Activated T-cell treated with anti-CD3 and anti-CD28 coated beads for 48 hours (primary cell): ENCODE measurements around the gene UBE2G1.
"Not testable (repeated sequence)": the region's sequence is repeated elsewhere in the genome, so short reads cannot be mapped to it uniquely, and the experiment has no call there.

Source experiments
- DNase-seq: peaks from one replicate; pipeline ENCODE4 v3.0.0-alpha.2; 2020; ENCODE audit warnings: low read depth

Gene UBE2G1

DNA sequence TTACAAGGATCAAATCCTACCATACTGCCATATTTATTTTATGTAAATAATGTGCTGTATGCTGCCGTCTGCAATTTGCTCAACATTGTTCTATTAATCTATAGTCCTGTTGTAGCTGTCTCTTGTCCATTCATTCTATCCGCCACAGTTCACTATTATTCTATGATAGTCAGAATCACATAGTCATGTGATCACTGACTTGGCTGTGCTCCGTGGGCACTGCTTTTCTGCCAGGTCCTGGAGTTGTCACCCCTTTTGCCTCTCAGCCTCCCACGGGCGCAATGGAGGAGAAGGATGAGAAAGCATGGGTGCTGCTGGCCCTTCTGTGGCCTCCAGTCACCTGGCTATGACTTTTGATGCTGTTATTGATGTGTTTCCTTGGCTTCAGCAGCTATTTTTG is 65.4 kb downstream of the UBE2G1 start:
- DNase-seq = no peak

DNA sequence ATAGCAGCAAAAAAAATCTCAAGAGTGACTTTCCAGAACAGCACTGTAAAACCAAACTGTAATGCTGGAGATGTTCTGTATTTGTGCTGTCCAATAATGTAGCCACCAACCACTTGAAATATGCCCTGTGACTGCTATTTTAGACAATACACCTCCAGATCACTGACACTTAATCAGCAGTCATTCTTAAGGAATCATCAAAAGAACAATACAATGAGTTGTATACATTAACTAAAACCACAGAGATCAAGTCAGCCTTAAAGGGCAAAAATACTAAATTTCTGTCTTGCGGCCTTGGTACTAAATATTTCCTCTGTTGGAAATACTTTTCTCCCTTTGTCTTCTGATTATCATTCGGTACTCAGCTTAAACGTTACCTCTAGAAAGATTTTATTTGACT is 69.1 kb downstream of the UBE2G1 start:
- DNase-seq = no peak

DNA sequence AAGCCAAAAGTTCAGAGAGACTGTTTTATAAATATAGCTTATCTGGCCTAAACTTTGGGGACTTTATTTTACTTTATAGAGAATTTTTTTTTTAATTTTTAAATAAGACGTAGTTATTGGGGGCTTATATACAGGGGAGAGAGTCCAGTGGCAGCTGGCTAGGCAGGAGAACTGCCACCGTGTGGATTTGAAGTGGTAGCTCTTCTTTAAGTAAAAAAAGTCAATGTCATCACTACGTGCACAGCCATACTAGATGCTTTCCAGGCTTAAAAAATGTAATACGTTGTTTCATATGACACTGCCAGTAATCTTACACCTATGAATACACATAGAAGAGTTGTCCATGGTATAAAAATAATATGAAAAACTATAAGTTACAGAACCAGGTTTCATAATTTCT is 70.8 kb downstream of the UBE2G1 start:
- DNase-seq = no peak

DNA sequence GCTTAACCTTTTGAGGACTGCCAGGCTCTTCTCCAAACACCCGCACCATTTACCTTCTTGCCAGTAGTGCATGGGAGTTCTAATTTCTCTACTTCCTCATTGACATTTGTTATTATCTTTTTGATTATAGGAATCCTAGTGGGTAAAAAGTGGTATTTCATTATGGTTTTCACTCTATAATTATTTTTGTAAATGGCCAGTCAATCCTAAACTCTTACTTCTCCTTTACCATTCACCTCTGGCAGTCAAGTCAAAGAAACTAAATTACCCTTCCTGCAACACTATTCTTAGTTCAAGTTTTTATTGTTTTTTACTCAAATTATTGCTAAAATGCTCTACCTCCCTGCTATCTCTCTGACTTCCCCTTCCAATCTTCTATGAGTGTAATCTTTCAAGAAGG is 72.9 kb downstream of the UBE2G1 start:
- no peak for DNase-seq

DNA sequence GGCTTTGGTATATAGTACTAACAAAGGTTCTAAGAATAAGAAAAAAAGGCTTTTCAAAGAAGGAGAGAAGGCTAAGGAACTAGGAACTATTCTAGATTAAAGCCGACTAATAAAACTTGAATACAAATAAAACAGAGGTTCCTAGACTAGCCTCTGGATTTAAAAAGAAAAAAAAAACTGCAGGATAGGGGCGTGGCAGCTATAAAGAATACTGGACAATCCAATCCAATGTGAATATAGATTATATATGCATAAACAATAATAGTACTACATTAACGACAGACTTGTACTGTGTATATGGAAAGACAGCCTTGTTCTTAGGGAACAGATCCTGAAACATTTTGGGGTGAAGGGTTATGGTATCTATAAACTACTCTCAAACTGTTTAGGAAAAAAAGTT is 78.8 kb downstream of the UBE2G1 start:
- no peak for DNase-seq

DNA sequence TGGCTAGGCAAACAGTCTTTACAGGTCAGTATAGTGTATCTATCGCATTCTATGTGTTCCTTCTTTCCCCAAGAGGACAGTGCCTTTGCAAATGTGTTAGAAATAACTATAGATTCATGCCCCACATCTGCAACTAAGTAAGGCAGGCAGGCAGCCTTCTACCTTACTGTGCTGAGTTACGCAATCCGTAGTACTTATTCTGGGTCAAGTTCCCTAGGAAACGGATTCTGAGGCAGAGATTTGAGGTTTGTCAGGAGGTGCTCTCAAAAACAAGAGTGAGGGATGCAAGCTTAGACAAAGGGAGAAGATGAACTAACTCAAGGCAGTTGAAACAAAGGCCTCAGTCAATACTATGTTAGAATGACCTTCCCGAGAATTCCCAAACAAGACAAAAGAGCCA is 90.0 kb downstream of the UBE2G1 start:
- DNase-seq = no peak

DNA sequence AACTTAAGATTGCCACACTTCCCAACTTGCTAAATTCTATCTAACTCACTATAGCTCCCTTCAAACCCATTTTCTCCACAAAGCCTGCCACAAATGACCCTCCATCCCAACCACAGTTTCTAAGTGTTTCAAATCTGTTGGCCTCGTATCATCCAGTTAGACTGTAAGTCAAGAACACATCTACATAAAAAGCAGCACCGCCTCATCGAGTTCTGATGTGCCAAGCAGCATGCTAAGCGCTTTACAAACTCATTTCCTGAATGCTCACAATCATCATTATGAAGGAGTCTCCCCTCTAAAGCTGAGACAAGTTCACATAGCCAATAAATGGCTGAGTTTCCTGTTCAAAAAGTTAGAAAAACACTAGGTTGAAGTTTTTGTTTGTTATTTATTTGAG is 93.5 kb downstream of the UBE2G1 start:
- no peak for DNase-seq

DNA sequence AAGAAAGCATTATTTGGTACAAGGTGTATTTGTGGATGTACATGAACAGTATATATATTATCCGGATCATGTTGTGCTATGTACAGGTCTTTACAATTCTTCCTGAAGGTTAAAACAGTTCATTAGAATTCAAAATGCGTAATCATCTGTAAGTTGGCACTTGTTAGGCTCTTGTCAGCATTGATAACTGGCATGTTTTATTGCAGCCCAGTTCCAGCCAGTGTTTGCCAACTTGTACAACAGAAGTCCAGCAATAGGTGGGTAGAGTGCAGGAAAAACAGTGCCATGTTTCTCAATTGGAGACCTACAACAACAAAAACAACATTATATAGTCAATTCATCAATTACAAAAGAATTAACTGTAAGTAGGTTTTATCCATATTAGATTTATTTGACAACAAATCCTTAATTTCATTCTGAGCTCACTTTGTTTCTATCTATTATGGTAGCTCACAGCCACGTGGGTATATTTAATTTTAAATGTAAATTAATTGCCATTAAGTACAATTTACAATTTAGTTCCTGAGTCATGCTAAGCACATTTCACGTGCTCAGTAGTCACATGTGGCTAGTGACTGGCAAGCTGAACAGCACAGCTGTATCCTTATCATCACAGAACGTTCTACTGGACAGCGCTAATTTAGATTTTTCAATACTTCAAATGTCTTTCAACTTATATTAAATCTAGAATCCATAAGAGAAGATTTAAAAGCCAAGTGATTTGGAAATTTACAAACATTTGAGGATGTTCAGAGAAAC is 94.1 kb downstream of the UBE2G1 start:
- DNase-seq = no peak

DNA sequence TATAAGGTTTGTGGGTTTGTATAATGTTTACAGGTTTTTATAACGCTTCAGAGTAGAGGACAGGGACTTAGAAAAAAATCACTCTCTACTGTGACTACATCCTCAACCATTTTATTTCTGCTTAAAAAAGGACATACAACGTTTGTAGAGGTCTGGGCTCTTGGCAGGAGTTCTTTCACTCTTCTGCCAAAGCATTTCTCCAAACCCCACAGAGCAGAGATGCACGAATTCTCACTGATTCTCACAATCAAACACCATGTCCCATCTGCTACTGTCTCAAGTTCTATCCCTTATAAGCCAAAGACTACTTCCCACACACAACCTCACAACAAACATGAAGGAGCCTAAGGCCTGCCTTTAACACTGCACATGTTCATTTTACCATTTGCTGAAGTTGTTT is 95.7 kb downstream of the UBE2G1 start:
- DNase-seq = no peak

DNA sequence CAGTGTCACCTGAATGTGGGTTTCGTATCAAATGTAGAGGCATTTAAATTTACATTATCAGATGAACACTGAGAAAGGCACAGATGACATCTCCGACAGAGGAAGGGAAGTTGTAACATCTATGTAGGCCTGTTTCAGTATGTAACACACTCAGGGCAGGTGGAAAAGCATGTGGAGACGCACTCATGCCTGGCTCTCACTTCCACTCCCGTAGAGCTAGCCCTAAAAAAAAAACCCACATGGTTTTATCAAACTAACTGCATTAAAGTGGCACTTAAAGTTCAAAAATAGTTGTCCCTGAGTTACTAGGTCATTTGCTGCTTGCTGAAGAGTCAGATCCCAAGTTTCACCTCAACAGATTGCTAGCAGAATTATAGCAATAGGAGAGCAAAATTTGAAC is 96.6 kb downstream of the UBE2G1 start:
- no peak for DNase-seq

DNA sequence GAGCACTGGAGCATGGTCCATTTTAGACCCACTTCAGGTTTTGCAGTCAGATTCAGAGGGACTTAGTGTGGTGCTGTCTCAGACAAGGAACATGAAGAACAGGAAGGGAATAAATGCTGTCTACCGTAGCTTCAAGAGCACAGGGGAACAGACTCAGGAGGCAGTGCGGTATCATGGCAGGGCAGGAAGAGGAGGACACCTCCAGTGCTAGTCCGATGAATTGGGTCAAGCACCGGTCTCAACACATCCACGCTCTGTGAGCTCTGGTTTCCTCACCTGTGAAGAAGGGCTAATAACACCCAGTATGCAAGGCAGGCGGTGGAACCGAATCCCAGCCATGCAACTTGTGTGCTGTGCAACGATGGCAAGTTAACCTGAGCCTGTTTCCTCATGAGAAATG is 99.1 kb downstream of the UBE2G1 start:
- no peak for DNase-seq

DNA sequence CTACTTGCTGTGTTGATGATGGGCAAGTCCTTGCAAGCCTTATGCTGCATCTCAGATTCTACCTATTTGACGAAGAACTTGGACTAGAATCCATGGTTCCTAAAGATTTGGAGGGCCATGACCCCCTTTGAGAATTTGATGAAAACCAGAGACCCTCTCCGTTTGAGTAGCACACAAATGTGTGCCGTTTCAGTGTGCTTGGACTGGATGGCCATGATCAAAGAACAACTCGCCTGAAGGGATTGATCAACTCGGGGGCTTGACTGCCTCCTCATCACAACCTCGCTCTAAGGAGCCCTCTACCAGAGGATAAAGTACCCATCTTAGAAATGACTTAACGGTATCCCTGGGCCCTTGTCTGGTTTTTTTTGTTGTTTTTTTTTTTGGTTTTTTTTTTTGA is 99.9 kb downstream of the UBE2G1 start:
- DNase-seq = no peak

DNA sequence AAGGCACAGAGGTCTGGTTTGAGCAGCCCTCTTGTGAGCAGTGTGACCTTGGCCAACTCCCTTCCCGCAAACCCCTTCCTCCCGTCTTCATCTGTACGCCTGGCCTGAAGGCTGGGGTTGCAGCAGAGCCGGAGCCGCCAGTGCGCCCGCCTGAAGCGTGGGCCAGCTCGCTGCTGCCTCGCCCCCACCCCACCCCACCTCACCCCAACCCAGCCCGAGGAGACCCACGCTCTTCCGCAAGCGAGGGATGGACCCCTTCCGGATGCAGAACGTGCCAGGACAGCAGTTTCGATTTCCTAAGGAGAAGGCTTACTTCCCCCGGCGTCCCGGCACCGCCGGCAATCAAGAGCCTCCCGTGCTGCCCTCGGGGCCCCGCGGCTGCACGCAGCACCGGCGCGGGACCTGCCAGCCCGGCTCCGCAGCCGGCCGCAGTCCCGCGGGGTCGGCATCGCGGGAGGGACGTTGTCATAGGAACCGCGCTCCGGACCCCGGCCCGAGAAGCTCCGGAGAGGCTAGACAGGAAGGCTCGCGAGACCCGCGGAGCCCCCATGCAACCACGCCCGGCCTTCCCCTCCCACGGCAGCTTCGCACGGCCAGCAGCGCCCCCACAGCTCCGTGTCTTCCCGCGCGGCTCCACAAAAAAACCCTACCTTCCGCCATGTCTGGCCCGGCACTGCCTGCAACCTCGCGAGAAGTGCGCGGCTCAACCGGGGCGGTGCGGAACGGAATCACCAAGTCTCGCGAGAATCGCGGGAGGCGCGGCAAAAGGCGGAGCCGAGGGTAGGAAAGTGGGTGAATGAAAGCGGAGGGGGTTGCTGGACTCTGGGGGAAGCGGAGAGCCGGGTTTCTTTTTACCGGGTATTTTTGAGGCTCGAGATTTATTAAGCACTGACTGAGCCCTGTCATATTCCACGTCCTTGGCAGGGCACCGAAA is 102.9 kb downstream of the UBE2G1 start, which contains the start of gene ANKFY1:
Gene ANKFY1 (minus strand): TSS at position 698 of the 934 bp plus-strand sequence. CDS start 38 bp downstream, at position 660.
- peak; percentile 97 for DNase-seq

DNA sequence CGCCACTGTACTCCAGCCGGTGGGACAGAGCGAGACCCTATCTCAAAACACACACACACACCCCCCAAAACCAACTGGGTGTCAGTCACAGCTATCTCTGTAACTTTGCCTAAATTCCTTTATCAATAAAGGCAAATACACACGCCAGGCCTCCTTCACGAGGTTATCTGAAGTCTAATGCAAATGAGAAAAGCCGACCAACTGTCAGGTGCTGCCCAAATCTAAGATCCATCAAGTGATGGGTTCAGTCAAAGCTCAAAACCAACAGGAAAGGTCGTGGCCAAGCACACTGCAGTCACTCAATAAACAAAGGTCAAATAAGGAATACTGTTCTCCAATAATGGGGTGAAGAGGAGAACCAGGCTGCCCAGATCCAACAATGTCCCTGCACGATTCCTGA is 103.8 kb downstream of the UBE2G1 start:
- DNase-seq = no peak

DNA sequence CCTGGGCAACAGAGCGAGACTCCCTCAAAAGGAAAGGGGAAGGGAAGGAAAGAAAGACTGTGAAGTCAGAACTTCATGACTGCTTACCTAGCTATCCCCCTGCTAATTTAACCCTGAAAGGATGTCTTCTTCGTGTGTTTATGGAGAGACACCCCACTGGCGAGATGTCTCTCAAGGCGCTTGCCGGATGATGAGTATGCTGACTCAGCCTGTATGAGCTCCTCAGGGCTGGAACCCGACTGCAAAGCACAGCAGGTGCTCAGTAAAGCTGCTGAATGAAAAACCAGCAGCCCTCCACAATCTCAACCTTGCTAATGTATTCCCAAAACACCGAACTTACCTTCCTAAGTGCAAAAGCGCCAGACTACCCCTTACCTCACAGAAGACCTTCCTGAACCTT is 105.0 kb downstream of the UBE2G1 start:
- no peak for DNase-seq

DNA sequence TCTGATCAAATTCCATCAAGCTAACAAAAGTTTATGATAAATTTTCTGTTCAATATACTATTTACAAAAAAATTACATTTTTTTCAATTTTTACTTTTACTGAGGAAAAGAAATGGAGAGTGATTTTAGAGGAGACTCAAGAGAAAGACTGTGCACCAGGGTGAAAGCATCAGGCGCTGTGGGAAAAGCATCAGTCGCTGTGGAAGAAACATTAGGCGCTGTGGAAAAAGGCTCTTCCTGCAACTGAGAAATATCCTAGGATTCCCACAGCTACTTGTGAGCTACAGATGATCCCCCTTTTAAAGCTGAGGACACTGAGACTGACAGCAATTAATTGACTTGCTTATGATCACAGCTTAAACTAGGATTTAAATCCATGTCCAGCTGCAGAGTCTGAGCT is 107.6 kb downstream of the UBE2G1 start:
- DNase-seq = no peak

DNA sequence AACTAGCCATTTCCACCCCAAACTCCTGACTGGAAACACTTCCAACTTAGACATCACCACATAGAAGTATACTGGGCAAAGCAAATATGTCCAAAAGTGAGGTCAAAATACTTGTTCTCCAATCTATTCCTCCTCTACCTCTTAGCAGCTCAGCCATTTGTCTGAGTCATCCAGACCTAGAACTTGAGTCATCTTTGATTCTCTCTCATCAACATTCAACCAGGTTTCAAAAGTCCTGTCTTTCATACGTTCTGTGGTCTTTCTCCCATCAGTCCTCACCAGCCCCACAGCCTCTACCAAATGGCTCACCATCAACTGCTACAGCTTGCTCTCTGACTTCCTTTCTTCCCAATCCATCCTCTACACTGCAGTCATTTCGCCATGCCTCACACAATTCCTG is 109.5 kb downstream of the UBE2G1 start:
- DNase-seq = no peak

DNA sequence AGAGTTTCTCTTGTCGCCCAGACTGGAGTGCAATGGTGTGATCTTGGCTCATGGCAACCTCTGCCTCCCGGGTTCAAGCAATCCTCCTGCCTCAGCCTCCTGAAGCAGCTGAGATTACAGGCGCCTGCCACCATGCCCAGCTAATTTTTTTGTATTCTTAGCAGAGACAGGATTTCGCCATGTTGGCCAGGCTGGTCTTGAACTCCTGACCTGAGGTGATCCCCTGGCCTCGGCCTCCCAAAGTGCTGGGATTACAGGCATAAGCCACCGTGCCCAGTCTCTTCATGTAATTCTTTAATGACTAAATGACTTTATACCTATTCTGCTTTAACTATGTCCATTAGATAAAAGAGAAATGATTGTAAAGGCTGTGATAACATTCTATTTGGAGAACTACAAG is 111.2 kb downstream of the UBE2G1 start:
- not testable (repeated sequence) for DNase-seq

DNA sequence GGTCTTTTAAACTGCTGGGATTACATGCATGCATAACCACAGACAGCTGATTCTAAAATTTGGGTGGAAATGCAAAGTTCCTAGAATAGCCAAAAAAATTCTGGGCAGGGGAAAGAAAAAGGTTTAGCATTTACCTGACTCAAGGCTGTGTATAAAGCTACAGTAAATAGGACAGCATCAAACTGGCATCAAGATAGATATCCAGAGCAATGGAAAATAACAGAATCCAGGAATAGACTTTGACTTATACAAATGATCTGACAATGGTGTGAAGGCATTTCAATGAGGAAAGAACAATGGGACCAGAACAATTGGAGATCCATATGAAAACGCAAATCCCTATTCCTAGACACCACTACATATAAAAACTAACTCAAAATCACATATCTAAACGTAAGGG is 115.6 kb downstream of the UBE2G1 start:
- DNase-seq = no peak

DNA sequence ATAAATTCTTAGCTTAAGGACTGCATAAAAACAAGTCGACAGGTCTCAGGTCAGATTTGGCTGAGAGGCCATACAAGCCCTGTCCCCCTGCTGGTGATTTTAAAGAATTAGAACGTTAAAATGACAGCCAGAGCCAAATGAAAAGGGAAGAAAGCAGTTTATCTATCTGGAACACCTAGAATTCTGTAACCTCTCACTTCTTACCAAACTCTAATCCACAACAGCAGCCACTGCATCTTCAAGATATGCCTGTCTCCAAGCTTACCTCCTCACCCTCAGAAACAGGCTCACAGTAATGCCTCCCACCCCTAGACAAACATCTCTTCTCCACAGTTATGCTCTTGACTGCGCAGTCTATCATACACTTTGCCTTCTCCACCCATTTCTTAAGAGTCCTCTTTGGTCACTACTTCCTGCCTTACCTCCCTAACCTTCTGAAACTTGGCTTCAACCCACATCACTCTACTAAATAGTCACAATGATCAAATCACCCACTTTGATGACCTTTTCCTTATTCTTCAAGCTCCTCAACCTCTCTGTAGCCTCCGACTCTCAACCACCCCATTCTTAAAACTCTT is 116.9 kb downstream of the UBE2G1 start:
- DNase-seq = no peak

DNA sequence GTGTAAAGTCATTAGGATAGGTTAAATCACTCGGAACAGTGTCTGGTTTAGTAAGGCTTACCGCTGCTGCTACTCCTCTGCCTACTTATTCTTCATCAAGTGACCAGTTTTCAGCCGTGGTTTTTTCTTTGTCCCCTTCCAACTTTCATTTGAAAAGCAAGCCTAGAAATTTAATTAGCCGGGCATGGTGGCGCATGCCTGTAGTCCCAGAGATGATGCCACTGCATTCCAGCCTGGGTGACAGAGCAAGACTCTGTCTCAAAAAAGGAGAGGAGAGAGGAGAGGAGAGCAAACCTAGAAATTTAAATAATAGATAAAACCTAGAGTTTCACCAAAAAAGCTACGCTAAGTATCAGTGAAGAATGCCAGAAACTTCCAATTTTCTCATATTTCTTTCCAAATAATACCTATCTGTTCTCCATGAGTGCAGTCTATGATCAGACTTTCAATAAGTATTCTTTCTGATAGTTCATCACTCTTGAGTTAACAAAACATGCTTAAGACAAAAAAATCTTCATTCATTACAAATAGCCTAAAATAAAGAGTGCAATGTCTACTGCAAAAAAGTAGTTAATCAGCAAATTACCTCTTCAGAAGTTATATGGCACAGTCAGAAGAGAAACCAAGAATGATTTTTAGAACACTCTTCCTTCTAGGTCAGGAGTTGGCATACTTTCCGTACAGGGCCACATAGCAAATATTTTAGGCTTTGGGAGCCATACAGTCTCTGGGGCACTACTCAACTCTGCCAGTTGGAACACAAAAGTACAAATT is 117.8 kb downstream of the UBE2G1 start:
- DNase-seq = no peak

DNA sequence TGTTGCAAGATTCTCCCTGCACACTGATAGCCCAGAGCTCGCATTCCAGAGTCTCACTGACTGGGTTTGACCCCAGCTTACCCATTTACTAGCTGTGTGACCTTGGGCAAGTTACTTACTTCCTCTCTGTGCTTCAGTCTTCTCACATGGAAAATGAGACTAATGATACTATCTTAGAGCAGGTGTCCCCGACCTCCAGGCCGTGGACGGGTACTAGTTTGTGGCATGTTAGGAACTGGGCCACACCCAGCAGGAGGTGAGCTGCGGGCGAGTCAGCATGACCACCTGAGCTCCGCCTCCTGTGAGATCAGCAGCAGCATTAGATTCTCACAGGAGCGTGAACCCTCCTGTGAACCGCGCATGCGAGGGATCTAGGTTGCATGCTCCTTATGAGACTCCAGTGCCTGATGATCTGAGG is 118.5 kb downstream of the UBE2G1 start:
- DNase-seq = no peak
